HG02970 (cell line): Measurements from ENCODE around the gene SPACA4.

Experiments used
- ATAC-seq: cut with Tn5 transposase; IDR thresholded peaks from one replicate; pipeline ENCODE4 v1.9.1; 2021; ENCODE audit warnings: mild to moderate bottlenecking, moderate library complexity, moderate number of reproducible peaks; ENCODE audit not compliant: unreplicated experiment, low FRiP score

SPACA4 gene

GRCh38 chr19:48646722-48647216 lies 40.2 kb downstream of the SPACA4 start:
- no peak for ATAC-seq

- ATAC-seq: no peak
These were observed 41.6 kb downstream of the SPACA4 start for GRCh38 chr19:48648134-48648533.

- no peak for ATAC-seq
These were observed 44.6 kb downstream of the SPACA4 start for GRCh38 chr19:48650974-48651682.

GRCh38 chr19:48651683-48652048 lies 45.1 kb downstream of the SPACA4 start:
- no peak for ATAC-seq

- no peak for ATAC-seq
These were observed 47.9 kb downstream of the SPACA4 start for GRCh38 chr19:48654299-48655059.

- ATAC-seq: no peak
These were observed 50.4 kb downstream of the SPACA4 start for GRCh38 chr19:48656840-48657474.
